ENCODE results near the gene NR2E1.

Gene NR2E1

GRCh38 chr6:108174371-108175175 lies 8.8 kb downstream of the NR2E1 start:
- no peak overlapping the region for H3K4me3 ChIP-seq (ENCODE audit: low read length)
- TF ChIP-seq CTCF (conservative IDR thresholded peaks at IDR 0.05; ENCODE audit: low read depth, low read length): no peak
- no peak for DNase-seq (ENCODE audit: low read depth)

GRCh38 chr6:108175176-108175591 lies 9.4 kb downstream of the NR2E1 start:
- H3K4me3 ChIP-seq (ENCODE audit: low read length): no peak overlapping the region
- no peak for DNase-seq (ENCODE audit: low read depth)
- no peak for TF ChIP-seq CTCF (conservative IDR thresholded peaks at IDR 0.05; ENCODE audit: low read depth, low read length)

- H3K4me3 ChIP-seq (ENCODE audit: low read length): no peak overlapping the region
These were observed 9.9 kb downstream of the NR2E1 start for GRCh38 chr6:108175592-108176279.

GRCh38 chr6:108176281-108177089 lies 10.7 kb downstream of the NR2E1 start:
- DNase-seq (ENCODE audit: low read depth): no peak
- no peak overlapping the region for H3K4me3 ChIP-seq (ENCODE audit: low read length)
- no peak for TF ChIP-seq CTCF (conservative IDR thresholded peaks at IDR 0.05; ENCODE audit: low read depth, low read length)

More at GRCh38 chr6:108175592-108176279, 9.9 kb downstream of the NR2E1 start:
- DNase-seq (ENCODE audit: low read depth): no peak
- no peak for TF ChIP-seq CTCF (conservative IDR thresholded peaks at IDR 0.05; ENCODE audit: low read depth, low read length)

GRCh38 chr6:108179741-108180140 lies 13.9 kb downstream of the NR2E1 start:
- no peak for TF ChIP-seq CTCF (conservative IDR thresholded peaks at IDR 0.05; ENCODE audit: low read depth, low read length)
- H3K4me3 ChIP-seq (ENCODE audit: low read length): no peak overlapping the region
- DNase-seq (ENCODE audit: low read depth): no peak

GRCh38 chr6:108180266-108180665 lies 14.4 kb downstream of the NR2E1 start:
- H3K4me3 ChIP-seq (ENCODE audit: low read length): no peak overlapping the region
- no peak for DNase-seq (ENCODE audit: low read depth)
- TF ChIP-seq CTCF (conservative IDR thresholded peaks at IDR 0.05; ENCODE audit: low read depth, low read length): no peak
